Panc1 (cell line): ENCODE results near the gene DIS3L2.

ENCODE experiments used
- TF ChIP-seq, protein P1 (sequence below): fragments of 450-650 bp; IDR thresholded peaks from 2 replicates; pipeline ENCODE4 v1.5.1; 2017; ENCODE audit warnings: mild to moderate bottlenecking
- TF ChIP-seq, protein P2 (sequence below), 2 experiments: IDR thresholded peaks; 2 replicates each; pipeline ENCODE4 v1.6.1; 2011 to 2012; ENCODE audit warnings: low read depth in 2 of 2, control low read depth in 1 of 2, low read length in 1 of 2, mild to moderate bottlenecking in 1 of 2, moderate library complexity in 1 of 2; ENCODE audit not compliant: insufficient read depth in 1 of 2

DNA sequence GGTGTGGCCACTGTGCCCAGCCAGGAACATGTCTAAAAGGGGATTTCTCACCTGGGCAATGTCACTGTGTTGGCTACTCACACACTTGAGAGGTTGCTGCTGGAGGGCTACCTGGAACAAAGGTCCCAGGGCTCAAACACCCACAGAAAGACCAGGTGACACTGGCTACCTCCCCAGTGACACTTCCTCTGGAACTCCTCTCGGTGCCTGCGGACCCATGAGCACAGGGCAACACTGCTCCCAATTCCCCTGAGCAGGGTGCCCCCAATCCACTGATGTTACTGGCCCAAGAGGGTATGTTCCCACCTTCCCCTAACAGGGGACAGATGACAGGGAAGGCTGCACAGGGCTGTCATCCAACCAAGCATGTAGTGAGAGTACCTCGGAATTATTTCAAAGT is 41.1 kb upstream of the DIS3L2 start:
- TF ChIP-seq, protein P1, sequence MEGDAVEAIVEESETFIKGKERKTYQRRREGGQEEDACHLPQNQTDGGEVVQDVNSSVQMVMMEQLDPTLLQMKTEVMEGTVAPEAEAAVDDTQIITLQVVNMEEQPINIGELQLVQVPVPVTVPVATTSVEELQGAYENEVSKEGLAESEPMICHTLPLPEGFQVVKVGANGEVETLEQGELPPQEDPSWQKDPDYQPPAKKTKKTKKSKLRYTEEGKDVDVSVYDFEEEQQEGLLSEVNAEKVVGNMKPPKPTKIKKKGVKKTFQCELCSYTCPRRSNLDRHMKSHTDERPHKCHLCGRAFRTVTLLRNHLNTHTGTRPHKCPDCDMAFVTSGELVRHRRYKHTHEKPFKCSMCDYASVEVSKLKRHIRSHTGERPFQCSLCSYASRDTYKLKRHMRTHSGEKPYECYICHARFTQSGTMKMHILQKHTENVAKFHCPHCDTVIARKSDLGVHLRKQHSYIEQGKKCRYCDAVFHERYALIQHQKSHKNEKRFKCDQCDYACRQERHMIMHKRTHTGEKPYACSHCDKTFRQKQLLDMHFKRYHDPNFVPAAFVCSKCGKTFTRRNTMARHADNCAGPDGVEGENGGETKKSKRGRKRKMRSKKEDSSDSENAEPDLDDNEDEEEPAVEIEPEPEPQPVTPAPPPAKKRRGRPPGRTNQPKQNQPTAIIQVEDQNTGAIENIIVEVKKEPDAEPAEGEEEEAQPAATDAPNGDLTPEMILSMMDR: no peak
- TF ChIP-seq, protein P2, sequence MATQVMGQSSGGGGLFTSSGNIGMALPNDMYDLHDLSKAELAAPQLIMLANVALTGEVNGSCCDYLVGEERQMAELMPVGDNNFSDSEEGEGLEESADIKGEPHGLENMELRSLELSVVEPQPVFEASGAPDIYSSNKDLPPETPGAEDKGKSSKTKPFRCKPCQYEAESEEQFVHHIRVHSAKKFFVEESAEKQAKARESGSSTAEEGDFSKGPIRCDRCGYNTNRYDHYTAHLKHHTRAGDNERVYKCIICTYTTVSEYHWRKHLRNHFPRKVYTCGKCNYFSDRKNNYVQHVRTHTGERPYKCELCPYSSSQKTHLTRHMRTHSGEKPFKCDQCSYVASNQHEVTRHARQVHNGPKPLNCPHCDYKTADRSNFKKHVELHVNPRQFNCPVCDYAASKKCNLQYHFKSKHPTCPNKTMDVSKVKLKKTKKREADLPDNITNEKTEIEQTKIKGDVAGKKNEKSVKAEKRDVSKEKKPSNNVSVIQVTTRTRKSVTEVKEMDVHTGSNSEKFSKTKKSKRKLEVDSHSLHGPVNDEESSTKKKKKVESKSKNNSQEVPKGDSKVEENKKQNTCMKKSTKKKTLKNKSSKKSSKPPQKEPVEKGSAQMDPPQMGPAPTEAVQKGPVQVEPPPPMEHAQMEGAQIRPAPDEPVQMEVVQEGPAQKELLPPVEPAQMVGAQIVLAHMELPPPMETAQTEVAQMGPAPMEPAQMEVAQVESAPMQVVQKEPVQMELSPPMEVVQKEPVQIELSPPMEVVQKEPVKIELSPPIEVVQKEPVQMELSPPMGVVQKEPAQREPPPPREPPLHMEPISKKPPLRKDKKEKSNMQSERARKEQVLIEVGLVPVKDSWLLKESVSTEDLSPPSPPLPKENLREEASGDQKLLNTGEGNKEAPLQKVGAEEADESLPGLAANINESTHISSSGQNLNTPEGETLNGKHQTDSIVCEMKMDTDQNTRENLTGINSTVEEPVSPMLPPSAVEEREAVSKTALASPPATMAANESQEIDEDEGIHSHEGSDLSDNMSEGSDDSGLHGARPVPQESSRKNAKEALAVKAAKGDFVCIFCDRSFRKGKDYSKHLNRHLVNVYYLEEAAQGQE (IDR thresholded peaks at IDR 0.05; ENCODE audit: insufficient read depth in 1 of 2, low read depth in 2 of 2, low read length in 1 of 2): no peak
